Measurements from ENCODE around the gene RIMS3. TPM values are rescaled to one million over a fixed set of nuclear protein-coding genes. Genes with fewer than 3 reads are reported as not detected.
A peak's percentile ranks its signal among the peaks of the same experiment; 100 is the strongest.
"Not testable (repeated sequence)": the region's sequence is repeated elsewhere in the genome, so short reads cannot be mapped to it uniquely, and the experiment has no call there.

Gene RIMS3
- total RNA-seq, 1 experiment from 2014 or later, result 0.11 TPM

- DNase-seq (ENCODE audit: low read depth), result no peak
Observed at GRCh38 chr1:40594187-40594531, 71.3 kb downstream of the RIMS3 start.

- DNase-seq (ENCODE audit: low read depth), result peak; percentile 36
Observed at GRCh38 chr1:40593449-40594186, 71.9 kb downstream of the RIMS3 start.

- peak; percentile 35 for DNase-seq (ENCODE audit: low read depth)
Observed at GRCh38 chr1:40592107-40592803, 73.2 kb downstream of the RIMS3 start.

- DNase-seq (ENCODE audit: low read depth), result no peak
Observed at GRCh38 chr1:40588586-40588985, 76.9 kb downstream of the RIMS3 start.

- no peak for DNase-seq (ENCODE audit: low read depth)
Observed at GRCh38 chr1:40583980-40584379, 81.5 kb downstream of the RIMS3 start.

GRCh38 chr1:40582116-40582515 lies 83.4 kb downstream of the RIMS3 start:
- no peak for DNase-seq (ENCODE audit: low read depth)

GRCh38 chr1:40575336-40575735 lies 90.1 kb downstream of the RIMS3 start:
- DNase-seq (ENCODE audit: low read depth), result no peak

- not testable (repeated sequence) for DNase-seq (ENCODE audit: low read depth)
Observed at GRCh38 chr1:40574805-40575204, 90.7 kb downstream of the RIMS3 start.

Other genes starting within 250 kb of the RIMS3 start
- gene ZFP69B, start 215.2 kb downstream of the RIMS3 start, total RNA-seq (2014; rRNA removed), result 4.9 and 6.8 TPM in 2 replicates
- gene ZFP69, start 188.4 kb downstream of the RIMS3 start, total RNA-seq (2014; rRNA removed), result 1.2 and 2.2 TPM in 2 replicates
- gene EXO5, start 156.9 kb downstream of the RIMS3 start, total RNA-seq (2014; rRNA removed), result 16.5 and 18.4 TPM in 2 replicates
- gene ZNF684, start 134.0 kb downstream of the RIMS3 start, total RNA-seq (2014; rRNA removed), result 4.8 and 7.5 TPM in 2 replicates
- gene NFYC, start 26.0 kb upstream of the RIMS3 start, total RNA-seq (2014; rRNA removed), result 31.3 and 33.1 TPM in 2 replicates
- 0.06 and 0.63 TPM in 2 replicates for gene KCNQ4, start 118.1 kb upstream of the RIMS3 start, total RNA-seq (2014; rRNA removed)
- 1.8 and 2.1 TPM in 2 replicates for gene CITED4, start 196.7 kb upstream of the RIMS3 start, total RNA-seq (2014; rRNA removed)

Measured in LHCN-M2 (cell line).